Chondrocyte (in vitro differentiated cells): ENCODE measurements around the gene PPP1R13L. TPM values are rescaled to one million over a fixed set of nuclear protein-coding genes. Genes with fewer than 3 reads are reported as not detected.

Experiments used
- DNase-seq: peaks from one replicate; pipeline ENCODE4 v3.0.0; 2021; ENCODE audit warnings: mixed read lengths, low spot score
- H3K27ac Mint-ChIP-seq: one replicate; pipeline ENCODE4 v1.8.0; 2021; ENCODE audit warnings: mild to moderate bottlenecking, moderate library complexity, mixed read lengths; ENCODE audit not compliant: unreplicated experiment
- H3K27me3 Mint-ChIP-seq: 2 replicates; pipeline ENCODE4 v1.8.0; 2021; ENCODE audit warnings: low read depth, mixed read lengths
- H3K36me3 Mint-ChIP-seq: 2 replicates; pipeline ENCODE4 v1.8.0; 2021; ENCODE audit warnings: low read depth, mixed read lengths
- H3K4me1 Mint-ChIP-seq: 2 replicates; pipeline ENCODE4 v1.8.0; 2021; ENCODE audit warnings: low read depth, mild to moderate bottlenecking, mixed read lengths
- H3K4me3 Mint-ChIP-seq: one replicate; pipeline ENCODE4 v1.8.0; 2021; ENCODE audit warnings: mild to moderate bottlenecking, moderate library complexity, mixed read lengths; ENCODE audit not compliant: unreplicated experiment
- H3K9me3 Mint-ChIP-seq: 2 replicates; pipeline ENCODE4 v1.8.0; 2021; ENCODE audit warnings: low read depth, mixed read lengths
- CTCF ChIP-seq: fragments of 200-600 bp; sonication (generic); IDR thresholded peaks from 2 replicates; pipeline ENCODE4 v1.5.0; 2021; ENCODE audit warnings: antibody characterized with exemption, mild to moderate bottlenecking, moderate library complexity
- total RNA-seq: library from RNA; stranded (reverse); gene quantifications from 3 replicates; pipeline ENCODE4 v1.2.1, GENCODE V29; 2021

The PPP1R13L gene
- total RNA-seq, 1 donor from 2014 or later = 111 TPM

- no peaks in the 10 kb centered on the region for H3K27me3 Mint-ChIP-seq
- no peak for DNase-seq
- peaks cover 18% of the 10 kb centered on the region for H3K36me3 Mint-ChIP-seq
- H3K27ac Mint-ChIP-seq = no peak overlapping the region
- no peak overlapping the region for H3K4me3 Mint-ChIP-seq
- no peak for TF ChIP-seq CTCF
- no peaks in the 10 kb centered on the region for H3K9me3 Mint-ChIP-seq
- no peaks in the 10 kb centered on the region for H3K4me1 Mint-ChIP-seq
Observed at GRCh38 chr19:45358213-45358792, 46.6 kb downstream of the PPP1R13L start.

- no peak overlapping the region for H3K27ac Mint-ChIP-seq
- peaks cover 22% of the 10 kb centered on the region for H3K36me3 Mint-ChIP-seq
- no peaks in the 10 kb centered on the region for H3K27me3 Mint-ChIP-seq
- no peaks in the 10 kb centered on the region for H3K9me3 Mint-ChIP-seq
- H3K4me3 Mint-ChIP-seq = no peak overlapping the region
- TF ChIP-seq CTCF = no peak
- no peaks in the 10 kb centered on the region for H3K4me1 Mint-ChIP-seq
- DNase-seq = no peak
Observed at GRCh38 chr19:45357445-45357783, 47.5 kb downstream of the PPP1R13L start.

- Mint-ChIP-seq H3K4me3 (no peak overlapping the region), H3K9me3 (no peaks in the 10 kb centered on the region), H3K4me1 (no peaks in the 10 kb centered on the region), H3K36me3 (peaks cover 23% of the 10 kb centered on the region), H3K27me3 (no peaks in the 10 kb centered on the region), H3K27ac (no peak overlapping the region)
- DNase-seq = no peak
- no peak for TF ChIP-seq CTCF
Observed at GRCh38 chr19:45356760-45357444, 48.0 kb downstream of the PPP1R13L start.

- H3K36me3 Mint-ChIP-seq = peaks cover 18% of the 10 kb centered on the region
- H3K27ac Mint-ChIP-seq = no peak overlapping the region
- no peaks in the 10 kb centered on the region for H3K27me3 Mint-ChIP-seq
Observed at GRCh38 chr19:45355910-45356309, 49.0 kb downstream of the PPP1R13L start.

GRCh38 chr19:45355402-45355801 lies 49.5 kb downstream of the PPP1R13L start:
- Mint-ChIP-seq H3K27me3 (no peaks in the 10 kb centered on the region), H3K9me3 (no peaks in the 10 kb centered on the region), H3K4me1 (no peaks in the 10 kb centered on the region), H3K27ac (no peak overlapping the region), H3K4me3 (no peak overlapping the region), H3K36me3 (peaks cover 21% of the 10 kb centered on the region)
- no peak for DNase-seq
- TF ChIP-seq CTCF = no peak

More at GRCh38 chr19:45355910-45356309, 49.0 kb downstream of the PPP1R13L start:
- no peak for DNase-seq
- H3K9me3 Mint-ChIP-seq = no peaks in the 10 kb centered on the region
- no peak for TF ChIP-seq CTCF
- H3K4me3 Mint-ChIP-seq = no peak overlapping the region
- H3K4me1 Mint-ChIP-seq = no peaks in the 10 kb centered on the region
